PFSK-1 (cell line): ENCODE measurements around the gene POLD1.

Experiments
- POLR2AphosphoS5 ChIP-seq: IDR thresholded peaks from 2 replicates; pipeline ENCODE4 v1.6.1; 2012; ENCODE audit warnings: low read depth, mild to moderate bottlenecking, control low read depth, low read length, moderate library complexity
- SIN3A ChIP-seq: IDR thresholded peaks from 2 replicates; pipeline ENCODE4 v1.6.1; 2012; ENCODE audit warnings: mild to moderate bottlenecking, low read length, moderate library complexity, borderline replicate concordance; ENCODE audit not compliant: insufficient read depth
- TAF1 ChIP-seq: IDR thresholded peaks from 2 replicates; pipeline ENCODE4 v1.6.1; 2012; ENCODE audit warnings: low read length, control low read depth, borderline replicate concordance; ENCODE audit not compliant: insufficient read depth
- TF ChIP-seq, protein P1 (sequence below), 2 experiments: IDR thresholded peaks; 2 replicates each; pipeline versions ENCODE4 v1.6.1 to v1.8.0; 2011 to 2012; ENCODE audit warnings: low read depth in 2 of 2, low read length in 2 of 2, control low read depth in 1 of 2, inconsistent platforms in 1 of 2, mild to moderate bottlenecking in 1 of 2, moderate library complexity in 1 of 2; ENCODE audit not compliant: insufficient read depth in 1 of 2

GRCh38 chr19:50384685-50385535 is 763 bp downstream of the POLD1 start:
- TF ChIP-seq POLR2AphosphoS5 (no peak), SIN3A (no peak), TAF1 (no peak)
- TF ChIP-seq, protein P1, sequence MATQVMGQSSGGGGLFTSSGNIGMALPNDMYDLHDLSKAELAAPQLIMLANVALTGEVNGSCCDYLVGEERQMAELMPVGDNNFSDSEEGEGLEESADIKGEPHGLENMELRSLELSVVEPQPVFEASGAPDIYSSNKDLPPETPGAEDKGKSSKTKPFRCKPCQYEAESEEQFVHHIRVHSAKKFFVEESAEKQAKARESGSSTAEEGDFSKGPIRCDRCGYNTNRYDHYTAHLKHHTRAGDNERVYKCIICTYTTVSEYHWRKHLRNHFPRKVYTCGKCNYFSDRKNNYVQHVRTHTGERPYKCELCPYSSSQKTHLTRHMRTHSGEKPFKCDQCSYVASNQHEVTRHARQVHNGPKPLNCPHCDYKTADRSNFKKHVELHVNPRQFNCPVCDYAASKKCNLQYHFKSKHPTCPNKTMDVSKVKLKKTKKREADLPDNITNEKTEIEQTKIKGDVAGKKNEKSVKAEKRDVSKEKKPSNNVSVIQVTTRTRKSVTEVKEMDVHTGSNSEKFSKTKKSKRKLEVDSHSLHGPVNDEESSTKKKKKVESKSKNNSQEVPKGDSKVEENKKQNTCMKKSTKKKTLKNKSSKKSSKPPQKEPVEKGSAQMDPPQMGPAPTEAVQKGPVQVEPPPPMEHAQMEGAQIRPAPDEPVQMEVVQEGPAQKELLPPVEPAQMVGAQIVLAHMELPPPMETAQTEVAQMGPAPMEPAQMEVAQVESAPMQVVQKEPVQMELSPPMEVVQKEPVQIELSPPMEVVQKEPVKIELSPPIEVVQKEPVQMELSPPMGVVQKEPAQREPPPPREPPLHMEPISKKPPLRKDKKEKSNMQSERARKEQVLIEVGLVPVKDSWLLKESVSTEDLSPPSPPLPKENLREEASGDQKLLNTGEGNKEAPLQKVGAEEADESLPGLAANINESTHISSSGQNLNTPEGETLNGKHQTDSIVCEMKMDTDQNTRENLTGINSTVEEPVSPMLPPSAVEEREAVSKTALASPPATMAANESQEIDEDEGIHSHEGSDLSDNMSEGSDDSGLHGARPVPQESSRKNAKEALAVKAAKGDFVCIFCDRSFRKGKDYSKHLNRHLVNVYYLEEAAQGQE (IDR thresholded peaks at IDR 0.05; ENCODE audit: insufficient read depth in 1 of 2, low read depth in 2 of 2, low read length in 2 of 2) = no peak
